Measurements from ENCODE around the gene ARPP21. TPM values are rescaled to one million over a fixed set of nuclear protein-coding genes. Genes with fewer than 3 reads are reported as not detected.
"Not testable (repeated sequence)": the region's sequence is repeated elsewhere in the genome, so short reads cannot be mapped to it uniquely, and the experiment has no call there.

Gene ARPP21
- total RNA-seq, 2 experiments from 2014 or later, result not detected

DNA sequence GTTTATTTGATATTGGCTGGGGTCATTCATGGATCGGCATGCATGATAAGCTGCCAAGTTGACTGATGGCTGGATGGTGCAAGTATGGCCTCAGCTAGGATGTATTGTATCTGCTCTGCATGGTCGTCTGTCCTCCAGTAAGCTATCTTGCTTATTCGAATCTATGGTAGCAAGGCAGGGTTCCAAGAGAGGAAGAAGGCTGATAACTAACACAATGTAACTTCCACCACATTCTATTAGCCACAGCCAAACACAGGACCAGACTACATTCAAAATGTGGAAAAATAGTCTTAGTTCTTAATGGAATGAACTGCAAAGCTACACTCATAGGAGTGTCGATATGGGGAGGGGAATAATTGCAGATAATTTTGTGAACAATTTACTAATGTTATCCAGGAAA, 175.2 kb downstream of the ARPP21 start:
- CTCF ChIA-PET, result no interaction called here
- Mint-ChIP-seq H3K4me3 (no peak overlapping the region), H3K9me3 (ENCODE audit: low read depth) (peaks cover 15% of the 10 kb centered on the region), H3K27ac (no peak overlapping the region), H3K4me1 (no peaks in the 10 kb centered on the region), H3K36me3 (no peaks in the 10 kb centered on the region), H3K27me3 (no peaks in the 10 kb centered on the region)
- ATAC-seq, result no peak
- DNase-seq, result no peak

DNA sequence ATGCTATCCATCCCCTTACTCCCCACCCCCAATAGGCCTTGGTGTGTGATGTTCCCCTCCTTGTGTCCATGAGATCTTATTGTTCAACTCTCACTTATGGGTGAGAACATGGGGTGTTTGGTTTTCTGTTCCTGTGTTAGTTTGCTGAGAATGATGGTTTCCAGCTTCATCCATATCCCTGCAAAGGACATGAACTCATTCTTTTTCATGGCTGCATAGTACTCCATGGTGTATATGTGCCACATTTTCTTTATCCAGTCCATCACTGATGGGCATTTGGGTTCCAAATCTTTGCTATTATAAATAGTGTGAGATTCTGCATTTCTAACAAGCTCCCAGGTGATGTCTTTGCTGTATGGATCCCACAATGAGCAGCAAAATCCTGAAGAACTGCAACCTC, 176.5 kb downstream of the ARPP21 start:
- H3K36me3 Mint-ChIP-seq, DNase-seq, H3K27ac Mint-ChIP-seq, H3K4me3 Mint-ChIP-seq, ATAC-seq, H3K4me1 Mint-ChIP-seq, H3K27me3 Mint-ChIP-seq, CTCF ChIA-PET: not testable (repeated sequence)
- H3K9me3 Mint-ChIP-seq (ENCODE audit: low read depth), result peaks cover 15% of the 10 kb centered on the region

DNA sequence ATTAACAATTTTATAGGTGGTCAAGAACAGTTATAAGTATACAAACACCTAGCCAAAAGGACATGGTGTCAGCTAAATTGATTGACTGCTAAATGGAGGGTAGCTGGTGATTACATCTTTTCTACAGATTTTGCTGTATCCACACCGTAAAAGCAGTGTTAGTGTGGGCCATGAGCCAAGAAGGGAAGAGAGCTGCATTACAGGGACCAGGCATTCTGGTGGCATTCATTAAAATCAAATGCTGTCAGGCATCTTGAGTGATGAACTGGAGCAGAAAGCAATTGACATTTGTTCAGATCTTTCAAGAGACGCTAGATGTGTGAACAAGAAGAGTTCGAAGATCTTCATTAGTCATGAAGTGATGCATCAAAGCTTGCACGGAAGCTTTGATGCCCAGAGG, 177.9 kb downstream of the ARPP21 start:
- no peaks in the 10 kb centered on the region for H3K36me3 Mint-ChIP-seq
- H3K27me3 Mint-ChIP-seq, result no peaks in the 10 kb centered on the region
- H3K9me3 Mint-ChIP-seq (ENCODE audit: low read depth), result peaks cover 15% of the 10 kb centered on the region

DNA sequence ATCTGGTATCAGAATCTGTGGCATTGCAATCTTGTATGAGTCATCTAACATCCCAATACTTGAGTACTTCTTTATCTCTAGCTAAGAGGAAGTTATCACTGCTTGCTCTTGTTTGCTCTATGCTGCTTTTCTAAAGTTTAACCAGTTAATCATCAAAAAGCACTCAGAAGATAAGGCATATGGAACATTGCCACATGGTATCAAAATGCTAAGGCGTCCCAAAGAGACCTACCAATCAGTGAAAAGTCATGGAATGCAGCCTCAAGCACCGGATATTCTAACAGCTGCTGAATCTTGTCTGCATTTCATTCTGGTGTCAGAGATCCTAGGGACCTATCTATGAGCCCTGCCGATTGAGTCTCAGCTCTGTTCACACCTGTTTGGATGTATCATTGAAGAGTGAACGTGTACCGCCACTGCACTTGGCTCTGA, 192.8 kb downstream of the ARPP21 start:
- no peak for DNase-seq
- no peak for ATAC-seq
- CTCF ChIA-PET, result no interaction called here
- H3K9me3 Mint-ChIP-seq (ENCODE audit: low read depth), result peaks cover 2% of the 10 kb centered on the region
- H3K27me3 Mint-ChIP-seq, result no peaks in the 10 kb centered on the region
- H3K4me3 Mint-ChIP-seq, result no peak overlapping the region
- no peaks in the 10 kb centered on the region for H3K4me1 Mint-ChIP-seq
- no peaks in the 10 kb centered on the region for H3K36me3 Mint-ChIP-seq
- H3K27ac Mint-ChIP-seq, result no peak overlapping the region

More for the DNA sequence above, 177.9 kb downstream of the ARPP21 start:
- DNase-seq, result no peak
- CTCF ChIA-PET, result no interaction called here
- ATAC-seq, result no peak
- Mint-ChIP-seq H3K4me3 (no peak overlapping the region), H3K27ac (no peak overlapping the region), H3K4me1 (no peaks in the 10 kb centered on the region)

Small RNAs within 50 kb of the gene (microRNA-seq; reads per million reads assigned to microRNA genes)
- 4.3 reads per million, percentile 5 among the genes with 10 or more reads in this experiment for gene MIR128-2

All from activated CD8-positive, alpha-beta memory T cell treated with anti-CD3 and anti-CD28 coated beads, Interleukin-2, amount 10 ng/mL, durations not matched to agents 7 days and 5 days (primary cell).